ENCODE results near the gene NBAS. TPM values are rescaled to one million over a fixed set of nuclear protein-coding genes. Genes with fewer than 3 reads are reported as not detected.

NBAS gene
- total RNA-seq, 1 experiment from 2014 or later, result 32.5 TPM

GRCh38 chr2:15191789-15192188 lies 369.3 kb downstream of the NBAS start:
- Mint-ChIP-seq H3K9me3 (no peaks in the 10 kb centered on the region), H3K27me3 (ENCODE audit: low read depth) (no peaks in the 10 kb centered on the region), H3K27ac (no peak overlapping the region), H3K4me3 (no peak overlapping the region), H3K36me3 (ENCODE audit: insufficient read depth in 1 of 3, low read depth in 3 of 3) (no peaks in the 10 kb centered on the region), H3K4me1 (peaks cover 0 to 6% of the 10 kb centered on the region in 2 experiments; a peak in 2 of 4 replicates)
- Histone ChIP-seq H4K5ac (ENCODE audit: insufficient read length, low read depth, low read length) (no peak overlapping the region), H2BK20ac (ENCODE audit: low read depth, low read length, poor library complexity, severe bottlenecking) (no peak overlapping the region), H2BK15ac (ENCODE audit: low read depth, low read length) (no peak overlapping the region), H2BK5ac (ENCODE audit: insufficient read length, low read length) (no peak overlapping the region), H3T11ph (ENCODE audit: low read length) (no peak overlapping the region), H4K8ac (replicated peaks; ENCODE audit: insufficient read length, low read depth, low read length) (no peak overlapping the region), H3K56ac (ENCODE audit: insufficient read length, low read depth, low read length) (no peak overlapping the region), H3K27ac (ENCODE audit: insufficient read length, low read depth, low read length) (no peak overlapping the region), H2BK120ac (ENCODE audit: low read depth, low read length, poor library complexity, severe bottlenecking) (no peak overlapping the region), H3K18ac (ENCODE audit: insufficient read length, low read depth, low read length) (no peak overlapping the region), H4K91ac (ENCODE audit: insufficient read length, low read depth, low read length) (no peak overlapping the region), H3K79me2 (ENCODE audit: insufficient read depth, low read length) (no peaks in the 10 kb centered on the region), H3K14ac (ENCODE audit: insufficient read depth, low read length) (no peak overlapping the region), H3K4me1 (ENCODE audit: insufficient read depth, low read length) (no peaks in the 10 kb centered on the region), H3K27me3 (ENCODE audit: insufficient read depth, low read length) (no peaks in the 10 kb centered on the region), H2BK12ac (ENCODE audit: insufficient read length, low read depth, low read length) (no peak overlapping the region), H3K79me1 (ENCODE audit: insufficient read depth, low read depth, low read length, poor library complexity, severe bottlenecking) (no peaks in the 10 kb centered on the region), H2AK5ac (ENCODE audit: insufficient read length, low read length) (no peak overlapping the region), H3K9me3 (ENCODE audit: control insufficient read depth, low read depth, low read length) (no peaks in the 10 kb centered on the region), H3K4ac (ENCODE audit: low read depth, low read length) (no peak overlapping the region), H2AFZ (ENCODE audit: low read length) (no peak overlapping the region), H3K9ac (ENCODE audit: extremely low read depth, insufficient read length, low read length) (no peak overlapping the region), H3K4me2 (ENCODE audit: insufficient read depth, insufficient read length, low read length) (no peak overlapping the region), H3K23me2 (ENCODE audit: insufficient read length, low read depth, low read length, poor library complexity, severe bottlenecking) (no peaks in the 10 kb centered on the region), H4K20me1 (ENCODE audit: control insufficient read depth, insufficient read depth, insufficient read length) (no peaks in the 10 kb centered on the region), H3K23ac (ENCODE audit: insufficient read length, low read depth, low read length) (no peak overlapping the region)
- no peak for TF ChIP-seq CTCF (conservative IDR thresholded peaks at IDR 0.05)
- DNase-seq, result no peak
- WGBS (ENCODE audit: extremely low coverage, insufficient read length, low lambda C conversion rate), result no CpG with 5 or more reads among the region's 4 CpGs
